IMR-90 (cell line): ENCODE measurements around the gene THPO. TPM values are rescaled to one million over a fixed set of nuclear protein-coding genes. Genes with fewer than 3 reads are reported as not detected.

ENCODE experiments used
- ATAC-seq: fragments of 200-7000 bp; cut with Tn5 transposase; 2 replicates; pipeline ENCODE4 v1.9.1; 2020; ENCODE audit warnings: low read depth, mild to moderate bottlenecking, moderate library complexity
- BruUV-seq: library from RNA; stranded (reverse); fragments of 400-500 nt; replicated peaks from 2 replicates; lab custom pipeline; 2021; lab: Mats Ljungman, UMichigan
- CTCF ChIA-PET: fragments of 300-600 bp; formaldehyde crosslinking; extraction: SDS; loops from one replicate; lab custom pipeline; 2021; ENCODE audit warnings: antibody characterized with exemption; lab: Yijun Ruan, JAX
- POLR2A ChIA-PET: fragments of 300-600 bp; sonication (Branson Sonifier 250); formaldehyde crosslinking; loops from one replicate; lab custom pipeline; 2022; ENCODE audit warnings: antibody characterized with exemption; ENCODE audit not compliant: unreplicated experiment; lab: Charles Lee
- DNase-seq: peaks from one replicate; pipeline ENCODE4 v3.0.0; 2013
- H2AFZ ChIP-seq: replicated peaks from 2 replicates; pipeline ENCODE3; 2013; ENCODE audit warnings: low read length, mild to moderate bottlenecking; ENCODE audit not compliant: poor library complexity
- H2AK5ac ChIP-seq: 2 replicates; pipeline ENCODE4 v1.6.1; 2013; ENCODE audit warnings: low read depth, low read length, inconsistent platforms
- H2AK9ac ChIP-seq: replicated peaks from 2 replicates; pipeline ENCODE3; 2013; ENCODE audit warnings: mild to moderate bottlenecking, low read depth, low read length, moderate library complexity; ENCODE audit not compliant: poor library complexity
- H2BK120ac ChIP-seq: 2 replicates; pipeline ENCODE4 v1.6.1; 2013; ENCODE audit warnings: low read depth, low read length, inconsistent platforms
- H2BK15ac ChIP-seq: 3 replicates; pipeline ENCODE4 v1.6.1; 2013; ENCODE audit warnings: low read depth, low read length, inconsistent platforms
- H2BK20ac ChIP-seq: 2 replicates; pipeline ENCODE4 v1.6.1; 2013; ENCODE audit warnings: low read depth, mild to moderate bottlenecking, inconsistent platforms, low read length, moderate library complexity
- H2BK5ac ChIP-seq: 2 replicates; pipeline ENCODE4 v1.6.1; 2013; ENCODE audit warnings: mild to moderate bottlenecking, low read depth, low read length, inconsistent platforms; ENCODE audit not compliant: poor library complexity, severe bottlenecking
- H3K14ac ChIP-seq: replicated peaks from 2 replicates; pipeline ENCODE4 v1.6.1; 2013; ENCODE audit warnings: low read depth, low read length, inconsistent platforms
- H3K18ac ChIP-seq: 2 replicates; pipeline ENCODE4 v1.6.1; 2013; ENCODE audit warnings: low read depth, low read length, control low read depth
- H3K23ac ChIP-seq: 2 replicates; pipeline ENCODE4 v1.6.1; 2013; ENCODE audit warnings: low read depth, low read length, inconsistent platforms
- H3K27ac ChIP-seq: 2 replicates; pipeline ENCODE4 v1.5.1; 2013; ENCODE audit warnings: mild to moderate bottlenecking, control low read depth, low read length; ENCODE audit not compliant: insufficient read depth
- H3K27me3 ChIP-seq: 2 replicates; pipeline ENCODE4 v1.6.1; 2013; ENCODE audit warnings: low read length; ENCODE audit not compliant: control insufficient read depth, insufficient read depth
- H3K36me3 ChIP-seq: 2 replicates; pipeline ENCODE4 v1.6.1; 2013; ENCODE audit warnings: low read length, mixed read lengths; ENCODE audit not compliant: control insufficient read depth, insufficient read depth
- H3K4ac ChIP-seq: 2 replicates; pipeline ENCODE4 v1.6.1; 2013; ENCODE audit warnings: low read depth, low read length, inconsistent platforms
- H3K4me1 ChIP-seq: 2 replicates; pipeline ENCODE4 v1.6.1; 2013; ENCODE audit warnings: low read length, mixed read lengths; ENCODE audit not compliant: control insufficient read depth, insufficient read depth
- H3K4me2 ChIP-seq: 2 replicates; pipeline ENCODE4 v1.6.1; 2013; ENCODE audit warnings: low read depth, mild to moderate bottlenecking, control low read depth, low read length, moderate library complexity
- H3K4me3 ChIP-seq: 2 replicates; pipeline ENCODE4 v1.5.1; 2013; ENCODE audit warnings: low read depth, mild to moderate bottlenecking, control low read depth, low read length, moderate library complexity; ENCODE audit not compliant: insufficient read depth
- H3K56ac ChIP-seq: 2 replicates; pipeline ENCODE4 v1.6.1; 2013; ENCODE audit warnings: low read length, inconsistent platforms; ENCODE audit not compliant: insufficient read depth; ENCODE audit errors: extremely low read depth
- H3K79me1 ChIP-seq, 2 experiments: 2 replicates each; pipeline ENCODE4 v1.6.1; 2013; ENCODE audit warnings: low read length in 2 of 2, inconsistent platforms in 1 of 2, low read depth in 1 of 2
- H3K9ac ChIP-seq: 2 replicates; pipeline ENCODE4 v1.6.1; 2013; ENCODE audit warnings: low read depth, low read length, control low read depth
- H3K9me1 ChIP-seq: 2 replicates; pipeline ENCODE4 v1.6.1; 2013; ENCODE audit warnings: low read length, inconsistent platforms; ENCODE audit not compliant: insufficient read depth
- H3K9me3 ChIP-seq: 2 replicates; pipeline ENCODE4 v1.6.1; 2013; ENCODE audit warnings: low read length; ENCODE audit not compliant: control insufficient read depth, insufficient read depth
- H4K20me1 ChIP-seq: 2 replicates; pipeline ENCODE4 v1.6.1; 2013; ENCODE audit warnings: low read length, inconsistent platforms; ENCODE audit not compliant: insufficient read depth
- H4K5ac ChIP-seq: 2 replicates; pipeline ENCODE4 v1.6.1; 2013; ENCODE audit warnings: mild to moderate bottlenecking, low read depth, low read length, control low read depth
- H4K8ac ChIP-seq, 2 experiments: 2 replicates each; pipeline ENCODE4 v1.6.1; 2013; ENCODE audit warnings: low read depth in 2 of 2, low read length in 2 of 2, control low read depth in 1 of 2, inconsistent platforms in 1 of 2
- H4K91ac ChIP-seq: 2 replicates; pipeline ENCODE4 v1.6.1; 2013; ENCODE audit warnings: low read depth, low read length, inconsistent platforms; ENCODE audit not compliant: insufficient read depth
- BHLHE40 ChIP-seq: fragments of 150-350 bp; IDR thresholded peaks from 2 replicates; pipeline ENCODE4 v1.6.1; 2016; ENCODE audit warnings: mild to moderate bottlenecking, low read depth, low read length
- NFE2L2 ChIP-seq: fragments of 150-350 bp; IDR thresholded peaks from 2 replicates; pipeline ENCODE4 v1.6.1; 2016; ENCODE audit warnings: low read depth, mild to moderate bottlenecking, low read length
- WGBS, 2 experiments: methylation state at CpG; one replicate each; pipeline versions ENCODE4 v1.1.5 to v1.1.7; 2013; ENCODE audit warnings: missing lambda C conversion rate in 2 of 2; ENCODE audit not compliant: insufficient read length in 1 of 2; ENCODE audit errors: extremely low coverage in 2 of 2; 5-methylcytosine and 5-hydroxymethylcytosine counted together
- dilution Hi-C: fragments of 300-500 bp; cut with HindIII; formaldehyde crosslinking; loops from one replicate; pipeline ENCODE4 v1.14.3; 2018; ENCODE audit warnings: low sequenced_read_pairs; ENCODE audit not compliant: unreplicated experiment
- in situ Hi-C: fragments of 300-500 bp; cut with MboI; formaldehyde crosslinking; loops from 3 replicates; pipeline ENCODE4 v1.14.3; 2019; ENCODE audit warnings: low sequenced_read_pairs, inconsistent platforms, mixed read lengths
- intact Hi-C: fragments of 100-400 bp; cut with micrococcal nuclease; formaldehyde crosslinking; loops from 2 replicates; pipeline ENCODE4 v1.10.0; 2022
- polyA plus RNA-seq, 3 experiments: library from polyadenylated mRNA; depleted of rRNA; stranded (reverse); fragments of >200 nt; gene quantifications; 2 replicates each; pipeline ENCODE4 v1.2.3, GENCODE V29; 2012; ENCODE audit warnings: low replicate concordance in 1 of 3
- total RNA-seq: library from RNA; depleted of rRNA; stranded (reverse); fragments of >200 nt; gene quantifications from 2 replicates; pipeline ENCODE4 v1.2.3, GENCODE V29; 2012

Gene THPO
- total and polyA plus RNA-seq, 2 of the 4 experiments (the other 2 are of a cell fraction): not detected

DNA sequence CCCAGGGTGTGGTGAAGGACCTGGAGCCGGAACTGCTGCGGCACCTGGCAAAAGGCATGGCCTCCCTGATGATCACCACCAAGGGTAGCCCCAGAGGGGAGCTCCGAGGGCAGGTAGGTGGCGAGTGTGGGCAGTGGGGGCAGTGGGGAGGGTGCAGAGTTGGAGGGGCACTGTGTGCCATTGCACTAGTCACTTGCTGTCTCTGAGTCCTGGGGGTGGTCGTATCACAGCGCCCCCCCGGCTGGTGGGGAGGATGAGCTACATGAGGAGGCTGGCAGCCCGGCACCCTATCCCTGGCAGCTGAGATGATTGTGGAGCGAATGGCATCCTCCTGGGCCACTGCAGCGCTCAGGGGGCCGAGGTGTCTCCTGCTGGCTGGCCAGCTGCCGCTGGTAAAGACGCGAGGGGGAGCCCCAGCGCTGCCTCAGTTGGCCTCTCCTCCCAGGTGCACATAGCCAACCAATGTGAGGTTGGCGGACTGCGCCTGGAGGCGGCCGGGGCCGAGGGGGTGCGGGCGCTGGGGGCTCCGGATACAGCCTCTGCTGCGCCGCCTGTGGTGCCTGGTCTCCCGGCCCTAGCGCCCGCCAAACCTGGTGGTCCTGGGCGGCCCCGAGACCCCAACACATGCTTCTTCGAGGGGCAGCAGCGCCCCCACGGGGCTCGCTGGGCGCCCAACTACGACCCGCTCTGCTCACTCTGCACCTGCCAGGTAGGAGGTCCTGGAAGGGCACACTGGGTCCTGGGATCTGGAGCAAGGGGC, 8.2 kb upstream of the THPO start:
- H4K91ac ChIP-seq: no peak overlapping the region
- H2BK120ac ChIP-seq: no peak overlapping the region
- no peak overlapping the region for H2BK15ac ChIP-seq
- no peak overlapping the region for H3K18ac ChIP-seq
- BruUV-seq: no TSS peak
- DNase-seq (no peak), ATAC-seq (no peak)
- H3K27me3 ChIP-seq: peaks cover 76% of the 10 kb centered on the region
- H4K8ac ChIP-seq: no peak overlapping the region
- no peak overlapping the region for H3K9ac ChIP-seq
- 49% methylated on average over 21 of the region's 37 CpGs; no CpG with 5 or more reads in 1 of the 2 experiments for WGBS, 2 experiments
- H3K4me3 ChIP-seq: no peak overlapping the region
- H2BK5ac ChIP-seq: no peak overlapping the region
- intact Hi-C loops: no loop called here
- in situ Hi-C loops: no loop called here
- H3K27ac ChIP-seq: no peak overlapping the region
- H4K20me1 ChIP-seq: no peaks in the 10 kb centered on the region
- H2BK20ac ChIP-seq: no peak overlapping the region
- H3K4me1 ChIP-seq: no peaks in the 10 kb centered on the region
- no peaks in the 10 kb centered on the region for H3K9me1 ChIP-seq
- no peak overlapping the region for H3K14ac ChIP-seq
- no peaks in the 10 kb centered on the region for H3K9me3 ChIP-seq
- ChIA-PET POLR2A (interaction anchor here (0.6 kb wide), 2 partner anchors 13 to 28 kb away, joined by 5 to 7 read pairs; no protein-coding TSS in a partner anchor), CTCF (interaction anchor here (0.6 to 0.7 kb wide), 4 partner anchors 12 to 74 kb away, joined by 3 to 6 read pairs (median 4); no protein-coding TSS in a partner anchor)
- dilution Hi-C loops: no loop called here
- H3K23ac ChIP-seq: no peak overlapping the region
- H2AFZ ChIP-seq: no peak overlapping the region
- no peak overlapping the region for H3K56ac ChIP-seq
- H3K36me3 ChIP-seq: no peaks in the 10 kb centered on the region
- H3K79me1 ChIP-seq: no peaks in the 10 kb centered on the region
- no peak overlapping the region for H2AK5ac ChIP-seq
- no peak overlapping the region for H2AK9ac ChIP-seq
- H3K4ac ChIP-seq: no peak overlapping the region
- H4K5ac ChIP-seq: no peak overlapping the region
- H3K4me2 ChIP-seq: no peak overlapping the region
- TF ChIP-seq NFE2L2 (no peak), BHLHE40 (no peak)
